ENCODE measurements around the gene ECI2.
"Not testable (repeated sequence)": the region's sequence is repeated elsewhere in the genome, so short reads cannot be mapped to it uniquely, and the experiment has no call there.

The ECI2 gene

DNA sequence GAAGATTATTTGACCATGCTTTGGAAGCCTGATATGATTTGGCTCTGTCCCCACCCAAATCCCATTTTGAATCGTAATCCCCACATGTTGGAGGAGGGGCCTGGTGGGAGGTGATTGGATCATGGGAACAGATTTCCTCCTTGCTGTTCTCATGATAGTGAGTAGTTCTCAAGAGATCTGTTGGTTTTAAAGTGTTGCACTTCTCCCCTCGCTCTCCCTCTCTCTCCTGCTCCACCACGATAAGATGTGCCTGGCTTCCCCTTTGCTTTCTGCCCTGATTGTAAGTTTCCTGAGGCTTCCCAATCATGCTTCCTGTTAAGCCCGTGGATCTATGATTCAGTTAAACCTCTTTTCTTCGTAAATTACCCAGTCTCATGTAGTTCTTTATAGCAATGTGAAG, 34.7 kb downstream of the ECI2 start:
- TF ChIP-seq, protein P1, sequence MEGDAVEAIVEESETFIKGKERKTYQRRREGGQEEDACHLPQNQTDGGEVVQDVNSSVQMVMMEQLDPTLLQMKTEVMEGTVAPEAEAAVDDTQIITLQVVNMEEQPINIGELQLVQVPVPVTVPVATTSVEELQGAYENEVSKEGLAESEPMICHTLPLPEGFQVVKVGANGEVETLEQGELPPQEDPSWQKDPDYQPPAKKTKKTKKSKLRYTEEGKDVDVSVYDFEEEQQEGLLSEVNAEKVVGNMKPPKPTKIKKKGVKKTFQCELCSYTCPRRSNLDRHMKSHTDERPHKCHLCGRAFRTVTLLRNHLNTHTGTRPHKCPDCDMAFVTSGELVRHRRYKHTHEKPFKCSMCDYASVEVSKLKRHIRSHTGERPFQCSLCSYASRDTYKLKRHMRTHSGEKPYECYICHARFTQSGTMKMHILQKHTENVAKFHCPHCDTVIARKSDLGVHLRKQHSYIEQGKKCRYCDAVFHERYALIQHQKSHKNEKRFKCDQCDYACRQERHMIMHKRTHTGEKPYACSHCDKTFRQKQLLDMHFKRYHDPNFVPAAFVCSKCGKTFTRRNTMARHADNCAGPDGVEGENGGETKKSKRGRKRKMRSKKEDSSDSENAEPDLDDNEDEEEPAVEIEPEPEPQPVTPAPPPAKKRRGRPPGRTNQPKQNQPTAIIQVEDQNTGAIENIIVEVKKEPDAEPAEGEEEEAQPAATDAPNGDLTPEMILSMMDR (IDR thresholded peaks at IDR 0.05; ENCODE audit: control insufficient read depth, insufficient read depth, low read depth, low read length, missing control alignments): no peak
- no peak for DNase-seq (ENCODE audit: low read depth)
- H3K4me3 ChIP-seq (ENCODE audit: control insufficient read depth, low read depth, low read length): no peak overlapping the region

DNA sequence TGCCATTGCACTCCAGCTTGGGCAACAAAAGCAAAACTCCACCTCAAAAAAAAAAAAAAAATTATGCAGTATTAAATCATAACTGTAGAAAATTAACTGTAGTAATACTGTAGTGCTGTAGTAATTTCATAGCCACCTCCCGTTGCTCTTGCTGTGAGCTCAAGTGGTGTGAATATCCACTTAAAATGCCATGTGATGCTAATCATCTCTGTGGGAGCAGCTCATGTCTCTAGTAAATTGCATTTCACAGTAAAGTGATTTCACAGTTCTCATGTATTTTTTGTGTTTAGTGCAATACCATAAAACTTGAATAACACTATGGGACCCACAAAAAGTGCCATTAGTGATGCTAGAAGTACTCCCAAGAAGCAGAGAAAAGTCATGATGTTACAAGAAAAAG, 42.1 kb downstream of the ECI2 start:
- DNase-seq (ENCODE audit: low read depth): no peak
- TF ChIP-seq, protein P1 (IDR thresholded peaks at IDR 0.05; ENCODE audit: control insufficient read depth, insufficient read depth, low read depth, low read length, missing control alignments): no peak
- no peak overlapping the region for H3K4me3 ChIP-seq (ENCODE audit: control insufficient read depth, low read depth, low read length)

DNA sequence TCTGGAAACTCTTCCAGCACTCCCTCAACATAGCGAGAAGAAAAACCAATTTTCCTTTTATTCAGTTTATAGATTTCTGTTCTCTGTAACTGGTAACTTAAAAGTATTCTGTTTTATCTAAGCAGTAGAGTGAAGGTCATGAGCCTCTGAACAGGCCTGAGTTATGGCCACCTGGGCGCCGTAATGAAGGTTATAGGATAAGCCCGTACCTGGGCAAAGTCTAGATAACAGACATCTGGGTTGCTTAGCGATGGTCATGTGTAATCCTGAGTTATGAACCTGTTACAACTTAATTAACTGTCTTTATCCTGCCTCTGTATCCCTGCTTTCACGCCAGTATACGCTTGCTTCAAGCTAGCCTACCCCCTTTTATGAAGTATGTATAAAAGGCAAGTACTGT, 43.4 kb downstream of the ECI2 start:
- DNase-seq (ENCODE audit: low read depth): no peak
- no peak overlapping the region for H3K4me3 ChIP-seq (ENCODE audit: control insufficient read depth, low read depth, low read length)
- TF ChIP-seq, protein P1 (IDR thresholded peaks at IDR 0.05; ENCODE audit: control insufficient read depth, insufficient read depth, low read depth, low read length, missing control alignments): no peak

DNA sequence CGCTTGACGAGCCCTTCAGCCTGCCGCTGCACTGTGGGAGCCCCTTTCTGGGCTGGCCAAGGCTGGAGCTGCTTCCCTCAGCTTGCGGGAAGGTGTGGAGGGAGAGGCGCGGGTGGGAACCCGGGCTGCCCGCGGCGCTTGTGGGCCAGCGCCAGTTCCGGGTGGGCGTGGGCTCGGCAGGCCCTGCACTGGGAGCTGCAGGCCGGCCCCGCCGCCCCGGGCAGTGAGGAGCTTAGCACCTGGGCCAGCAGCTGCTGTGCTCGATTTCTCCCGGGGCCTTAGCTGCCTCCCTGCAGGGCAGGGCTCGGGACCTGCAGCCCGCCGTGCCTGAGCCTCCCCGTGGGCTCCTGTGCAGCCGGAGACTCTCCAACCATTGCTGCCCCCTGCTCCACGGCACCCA, 45.3 kb downstream of the ECI2 start:
- H3K4me3 ChIP-seq (ENCODE audit: control insufficient read depth, low read depth, low read length); DNase-seq (ENCODE audit: low read depth): not testable (repeated sequence)

DNA sequence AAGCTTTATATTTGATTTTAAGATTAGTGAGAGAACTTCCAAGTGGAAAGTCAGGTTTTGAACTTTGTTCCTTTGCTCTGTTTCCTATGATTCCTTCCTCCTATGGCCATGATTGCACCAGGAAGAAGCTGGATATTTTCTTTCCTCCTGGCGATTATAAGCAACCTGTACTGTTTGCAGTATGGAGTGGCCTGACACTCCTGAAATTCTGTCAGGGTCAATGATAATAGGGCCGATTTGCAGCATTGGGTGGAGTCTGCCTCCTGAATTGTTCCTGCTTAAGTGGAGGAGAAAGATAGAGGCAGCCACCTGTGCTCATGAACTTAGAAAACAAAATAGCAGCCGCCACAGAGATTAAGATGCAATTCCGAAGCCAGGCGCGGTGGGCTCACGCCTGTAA, 46.7 kb downstream of the ECI2 start:
- TF ChIP-seq, protein P1 (IDR thresholded peaks at IDR 0.05; ENCODE audit: control insufficient read depth, insufficient read depth, low read depth, low read length, missing control alignments): no peak
- DNase-seq (ENCODE audit: low read depth): no peak
- no peak overlapping the region for H3K4me3 ChIP-seq (ENCODE audit: control insufficient read depth, low read depth, low read length)

DNA sequence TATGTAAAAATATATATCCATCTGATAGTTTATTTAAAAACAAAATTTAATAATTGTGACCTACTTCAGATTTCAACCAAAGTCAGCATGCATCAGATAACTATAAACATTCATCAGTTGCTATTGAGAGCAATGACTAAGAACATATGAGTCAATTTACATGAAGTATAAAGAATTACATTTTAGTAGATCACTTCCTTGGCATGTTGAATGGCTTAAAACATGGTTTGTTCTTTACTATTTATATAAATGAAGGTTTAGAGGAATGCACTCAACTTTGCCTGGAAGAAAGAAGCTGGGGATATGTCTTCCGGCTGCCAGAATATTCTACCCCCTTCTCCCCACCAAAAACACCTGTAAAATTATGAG, 50.1 kb downstream of the ECI2 start:
- H3K4me3 ChIP-seq (ENCODE audit: control insufficient read depth, low read depth, low read length): no peak overlapping the region
- no peak for DNase-seq (ENCODE audit: low read depth)
- TF ChIP-seq, protein P1 (IDR thresholded peaks at IDR 0.05; ENCODE audit: control insufficient read depth, insufficient read depth, low read depth, low read length, missing control alignments): no peak

DNA sequence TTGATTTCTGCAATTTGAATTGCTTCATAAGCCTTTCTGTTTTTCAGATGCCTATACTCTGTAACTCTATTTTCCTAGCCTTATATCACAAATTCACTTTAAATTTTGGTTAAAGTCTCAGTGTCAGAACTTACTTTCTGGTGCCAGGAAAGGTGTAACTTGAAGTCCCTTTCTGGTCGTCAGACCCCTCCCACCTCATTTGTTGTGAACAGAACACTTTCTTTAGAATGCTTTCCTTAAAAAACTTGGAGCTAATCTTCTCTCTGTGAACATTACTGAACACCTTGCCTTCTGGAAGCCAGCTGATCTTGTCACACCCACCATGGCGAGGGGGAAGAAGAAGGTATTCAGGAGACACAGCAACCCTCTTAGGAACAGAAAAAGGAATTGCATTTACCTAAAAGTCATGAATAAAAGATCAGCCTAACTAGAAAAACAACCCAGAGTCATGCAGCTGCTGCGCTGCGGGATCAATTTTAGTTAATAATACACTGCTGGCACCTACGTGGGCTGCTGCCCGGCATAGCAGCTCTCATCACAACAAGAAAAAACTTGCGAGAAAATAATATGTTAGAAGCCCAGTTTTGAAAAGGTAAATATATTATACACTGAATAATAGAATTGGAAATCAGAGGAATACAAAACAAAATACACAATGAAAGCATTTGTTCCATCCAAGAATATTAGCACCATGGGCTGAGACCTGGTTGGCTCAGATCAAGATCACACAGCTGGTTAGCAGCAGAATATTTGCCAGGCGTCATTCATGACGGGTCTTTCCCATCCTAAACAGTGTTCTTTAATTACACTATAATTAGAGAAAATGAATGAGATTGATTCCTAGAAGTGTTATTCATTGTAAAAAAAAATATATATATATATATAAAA, 50.7 kb downstream of the ECI2 start:
- no peak overlapping the region for H3K4me3 ChIP-seq (ENCODE audit: control insufficient read depth, low read depth, low read length)
- TF ChIP-seq, protein P1 (IDR thresholded peaks at IDR 0.05; ENCODE audit: control insufficient read depth, insufficient read depth, low read depth, low read length, missing control alignments): no peak
- no peak for DNase-seq (ENCODE audit: low read depth)
